ENCODE measurements around the gene ATF6.

Gene ATF6

GRCh38 chr1:161766102-161766981 lies at the start of gene ATF6:
ATF6 (plus strand) TSS chr1:161766320; CDS start chr1:161766361, 41 bp downstream.
- in situ Hi-C loops (cut with MboI; ENCODE audit: low sequenced_read_pairs), result no loop called here

GRCh38 chr1:161718559-161719324 lies 47.4 kb upstream of the ATF6 start:
- in situ Hi-C loops (cut with MboI; ENCODE audit: low sequenced_read_pairs), result no loop called here

GRCh38 chr1:161719325-161719611 lies 46.9 kb upstream of the ATF6 start:
- in situ Hi-C loops (cut with MboI; ENCODE audit: low sequenced_read_pairs), result no loop called here

- in situ Hi-C loops (cut with MboI; ENCODE audit: low sequenced_read_pairs), result no loop called here
Measured at GRCh38 chr1:161720422-161720821, 45.7 kb upstream of the ATF6 start.

GRCh38 chr1:161720956-161721737 lies 45.0 kb upstream of the ATF6 start, which contains the start of gene FCRLB:
FCRLB (plus strand) TSS chr1:161721544; CDS start chr1:161722673, 1,129 bp downstream.
- in situ Hi-C loops (cut with MboI; ENCODE audit: low sequenced_read_pairs), result no loop called here

- in situ Hi-C loops (cut with MboI; ENCODE audit: low sequenced_read_pairs), result no loop called here
Measured at GRCh38 chr1:161721738-161722343, 44.3 kb upstream of the ATF6 start.

GRCh38 chr1:161722406-161722805 lies 43.7 kb upstream of the ATF6 start:
- in situ Hi-C loops (cut with MboI; ENCODE audit: low sequenced_read_pairs), result no loop called here

GRCh38 chr1:161723459-161724141 lies 42.5 kb upstream of the ATF6 start:
- in situ Hi-C loops (cut with MboI; ENCODE audit: low sequenced_read_pairs), result no loop called here

GRCh38 chr1:161725258-161725907 lies 40.7 kb upstream of the ATF6 start:
- in situ Hi-C loops (cut with MboI; ENCODE audit: low sequenced_read_pairs), result loop anchor here (25.0 kb wide), 1 partner anchor 513 kb away; the partner anchor contains the start of genes APOA2, FCER1G and NDUFS2

- in situ Hi-C loops (cut with MboI; ENCODE audit: low sequenced_read_pairs), result loop anchor here (25.0 kb wide), 1 partner anchor 514 kb away; the partner anchor contains the start of genes APOA2, FCER1G and NDUFS2
Measured at GRCh38 chr1:161725908-161726472, 40.1 kb upstream of the ATF6 start.

GRCh38 chr1:161726473-161727255 lies 39.5 kb upstream of the ATF6 start:
- in situ Hi-C loops (cut with MboI; ENCODE audit: low sequenced_read_pairs), result loop anchor here (25.0 kb wide), 1 partner anchor 514 kb away; the partner anchor contains the start of genes APOA2, FCER1G and NDUFS2

GRCh38 chr1:161727256-161727924 lies 38.7 kb upstream of the ATF6 start:
- in situ Hi-C loops (cut with MboI; ENCODE audit: low sequenced_read_pairs), result loop anchor here (25.0 kb wide), 1 partner anchor 515 kb away; the partner anchor contains the start of genes APOA2, FCER1G and NDUFS2

GRCh38 chr1:161728376-161729226 lies 37.5 kb upstream of the ATF6 start:
- in situ Hi-C loops (cut with MboI; ENCODE audit: low sequenced_read_pairs), result loop anchor here (25.0 kb wide), 1 partner anchor 516 kb away; the partner anchor contains the start of genes APOA2, FCER1G and NDUFS2

- in situ Hi-C loops (cut with MboI; ENCODE audit: low sequenced_read_pairs), result loop anchor here (10.0 to 25.0 kb wide), 2 partner anchors 245 to 518 kb away; partner anchors contain the start of genes APOA2, FCER1G and NDUFS2
Measured at GRCh38 chr1:161730050-161730564, 36.0 kb upstream of the ATF6 start.

GRCh38 chr1:161731241-161731640 lies 34.9 kb upstream of the ATF6 start:
- in situ Hi-C loops (cut with MboI; ENCODE audit: low sequenced_read_pairs), result loop anchor here (10.0 to 25.0 kb wide), 2 partner anchors 246 to 519 kb away; partner anchors contain the start of genes APOA2, FCER1G and NDUFS2
